ENCODE measurements around the gene CLDN8.

The CLDN8 gene

DNA sequence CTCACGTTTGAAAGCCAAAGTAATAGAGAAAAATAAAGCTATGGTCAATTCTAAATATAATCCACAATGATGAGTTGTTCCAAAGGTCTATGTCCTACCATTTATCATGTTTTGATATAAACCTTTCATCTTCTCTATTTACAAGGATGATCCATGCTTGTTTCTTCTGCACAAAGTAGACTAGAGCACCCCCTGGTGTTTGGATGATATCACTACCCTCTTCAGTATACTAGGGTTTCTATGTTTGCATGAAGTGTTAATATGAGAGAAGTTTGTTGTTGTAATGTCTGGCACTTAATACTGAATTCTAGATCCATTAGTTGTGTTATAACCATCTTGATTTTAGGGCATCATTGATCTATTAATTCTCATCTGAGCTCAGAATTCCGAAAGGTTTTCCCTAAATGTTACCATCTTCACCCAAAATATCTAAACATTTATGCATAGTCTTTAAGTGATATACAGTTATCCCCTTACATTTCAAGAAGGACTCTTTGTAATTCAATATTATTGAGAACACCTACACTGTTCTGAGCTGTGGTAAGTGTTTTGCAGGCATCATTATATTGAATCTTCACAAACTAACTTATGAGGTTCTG, 21.1 kb downstream of the CLDN8 start:
- DNase-seq = no peak

DNA sequence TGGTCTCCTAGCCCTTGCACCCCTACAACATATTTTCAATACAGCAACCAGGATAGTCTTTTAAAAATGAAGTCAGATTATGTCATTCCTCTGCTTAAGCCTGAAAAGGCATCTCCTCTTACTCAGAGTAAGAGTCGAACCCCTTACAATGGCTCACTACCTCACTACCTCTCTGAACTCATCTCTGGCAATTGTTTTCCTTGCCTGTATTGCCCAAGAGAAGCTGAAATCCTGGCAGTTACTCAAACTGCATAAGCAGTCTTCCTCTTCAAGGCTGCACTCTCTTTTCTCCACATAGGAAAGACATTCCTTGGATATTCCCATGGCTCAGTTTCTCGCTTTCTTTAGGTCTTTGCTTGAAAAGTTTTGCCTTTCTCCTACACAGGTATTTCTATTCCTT, 22.7 kb downstream of the CLDN8 start:
- DNase-seq = no peak

- DNase-seq = no peak
Observed at GRCh38 chr21:30190554-30190953, 25.3 kb downstream of the CLDN8 start.

- no peak for DNase-seq
Observed at GRCh38 chr21:30189773-30190172, 26.1 kb downstream of the CLDN8 start.

DNA sequence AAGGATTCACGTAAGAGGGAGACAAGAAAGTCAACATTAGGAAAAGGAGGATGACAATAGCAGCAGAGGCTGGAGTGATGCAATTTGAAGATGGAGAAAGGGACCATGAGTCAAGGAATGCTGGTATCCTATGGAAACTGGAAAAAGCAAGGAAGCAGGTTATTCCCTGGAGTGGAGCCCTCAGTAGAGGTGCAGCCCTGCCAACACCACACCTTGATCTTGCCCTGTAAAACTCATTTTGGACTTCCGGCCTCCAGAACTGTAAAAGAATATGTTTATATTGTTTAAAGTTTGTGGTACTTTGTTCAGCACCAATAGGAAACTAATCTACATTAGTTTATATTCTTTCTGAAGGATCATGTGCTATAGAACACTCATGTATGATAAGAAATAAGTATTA, 29.7 kb downstream of the CLDN8 start:
- no peak for DNase-seq

GRCh38 chr21:30168086-30168485, 47.8 kb downstream of the CLDN8 start:
- DNase-seq = no peak

GRCh38 chr21:30166705-30167104, 49.2 kb downstream of the CLDN8 start, which contains the start of gene CLDN17:
Gene CLDN17 (minus strand): TSS chr21:30166805. CDS start chr21:30166617, 188 bp downstream.
- no peak for DNase-seq

DNA sequence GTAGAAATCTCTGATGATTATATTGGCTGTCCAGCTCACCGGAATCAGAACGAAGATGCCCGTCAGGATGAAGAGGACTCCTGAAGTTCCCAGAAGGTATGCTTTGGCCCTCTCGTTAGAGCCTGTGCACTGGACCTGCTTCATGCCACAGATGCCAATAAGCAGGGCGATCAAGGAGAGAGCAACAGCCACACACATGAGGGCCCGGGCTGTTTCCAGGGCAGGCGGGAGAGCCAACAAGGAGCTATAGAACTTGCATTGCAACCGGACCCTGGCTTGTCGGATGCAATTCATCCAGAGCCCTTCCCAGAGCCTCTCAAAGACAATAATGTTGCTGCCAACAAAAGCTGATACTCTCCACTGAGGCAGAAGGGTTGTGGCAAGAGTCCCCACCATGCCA, 49.7 kb downstream of the CLDN8 start:
- DNase-seq = no peak

GRCh38 chr21:30164796-30165195, 51.1 kb downstream of the CLDN8 start:
- no peak for DNase-seq
